ENCODE measurements around the gene PLXND1. TPM values are rescaled to one million over a fixed set of nuclear protein-coding genes. Genes with fewer than 3 reads are reported as not detected.

The PLXND1 gene, protein sequence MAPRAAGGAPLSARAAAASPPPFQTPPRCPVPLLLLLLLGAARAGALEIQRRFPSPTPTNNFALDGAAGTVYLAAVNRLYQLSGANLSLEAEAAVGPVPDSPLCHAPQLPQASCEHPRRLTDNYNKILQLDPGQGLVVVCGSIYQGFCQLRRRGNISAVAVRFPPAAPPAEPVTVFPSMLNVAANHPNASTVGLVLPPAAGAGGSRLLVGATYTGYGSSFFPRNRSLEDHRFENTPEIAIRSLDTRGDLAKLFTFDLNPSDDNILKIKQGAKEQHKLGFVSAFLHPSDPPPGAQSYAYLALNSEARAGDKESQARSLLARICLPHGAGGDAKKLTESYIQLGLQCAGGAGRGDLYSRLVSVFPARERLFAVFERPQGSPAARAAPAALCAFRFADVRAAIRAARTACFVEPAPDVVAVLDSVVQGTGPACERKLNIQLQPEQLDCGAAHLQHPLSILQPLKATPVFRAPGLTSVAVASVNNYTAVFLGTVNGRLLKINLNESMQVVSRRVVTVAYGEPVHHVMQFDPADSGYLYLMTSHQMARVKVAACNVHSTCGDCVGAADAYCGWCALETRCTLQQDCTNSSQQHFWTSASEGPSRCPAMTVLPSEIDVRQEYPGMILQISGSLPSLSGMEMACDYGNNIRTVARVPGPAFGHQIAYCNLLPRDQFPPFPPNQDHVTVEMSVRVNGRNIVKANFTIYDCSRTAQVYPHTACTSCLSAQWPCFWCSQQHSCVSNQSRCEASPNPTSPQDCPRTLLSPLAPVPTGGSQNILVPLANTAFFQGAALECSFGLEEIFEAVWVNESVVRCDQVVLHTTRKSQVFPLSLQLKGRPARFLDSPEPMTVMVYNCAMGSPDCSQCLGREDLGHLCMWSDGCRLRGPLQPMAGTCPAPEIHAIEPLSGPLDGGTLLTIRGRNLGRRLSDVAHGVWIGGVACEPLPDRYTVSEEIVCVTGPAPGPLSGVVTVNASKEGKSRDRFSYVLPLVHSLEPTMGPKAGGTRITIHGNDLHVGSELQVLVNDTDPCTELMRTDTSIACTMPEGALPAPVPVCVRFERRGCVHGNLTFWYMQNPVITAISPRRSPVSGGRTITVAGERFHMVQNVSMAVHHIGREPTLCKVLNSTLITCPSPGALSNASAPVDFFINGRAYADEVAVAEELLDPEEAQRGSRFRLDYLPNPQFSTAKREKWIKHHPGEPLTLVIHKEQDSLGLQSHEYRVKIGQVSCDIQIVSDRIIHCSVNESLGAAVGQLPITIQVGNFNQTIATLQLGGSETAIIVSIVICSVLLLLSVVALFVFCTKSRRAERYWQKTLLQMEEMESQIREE (N-terminal part only)
- 100 to 1,000 TPM; 135 to 214 (median 189) TPM for total RNA-seq
- 46.1 TPM for total RNA-seq (2013)

DNA sequence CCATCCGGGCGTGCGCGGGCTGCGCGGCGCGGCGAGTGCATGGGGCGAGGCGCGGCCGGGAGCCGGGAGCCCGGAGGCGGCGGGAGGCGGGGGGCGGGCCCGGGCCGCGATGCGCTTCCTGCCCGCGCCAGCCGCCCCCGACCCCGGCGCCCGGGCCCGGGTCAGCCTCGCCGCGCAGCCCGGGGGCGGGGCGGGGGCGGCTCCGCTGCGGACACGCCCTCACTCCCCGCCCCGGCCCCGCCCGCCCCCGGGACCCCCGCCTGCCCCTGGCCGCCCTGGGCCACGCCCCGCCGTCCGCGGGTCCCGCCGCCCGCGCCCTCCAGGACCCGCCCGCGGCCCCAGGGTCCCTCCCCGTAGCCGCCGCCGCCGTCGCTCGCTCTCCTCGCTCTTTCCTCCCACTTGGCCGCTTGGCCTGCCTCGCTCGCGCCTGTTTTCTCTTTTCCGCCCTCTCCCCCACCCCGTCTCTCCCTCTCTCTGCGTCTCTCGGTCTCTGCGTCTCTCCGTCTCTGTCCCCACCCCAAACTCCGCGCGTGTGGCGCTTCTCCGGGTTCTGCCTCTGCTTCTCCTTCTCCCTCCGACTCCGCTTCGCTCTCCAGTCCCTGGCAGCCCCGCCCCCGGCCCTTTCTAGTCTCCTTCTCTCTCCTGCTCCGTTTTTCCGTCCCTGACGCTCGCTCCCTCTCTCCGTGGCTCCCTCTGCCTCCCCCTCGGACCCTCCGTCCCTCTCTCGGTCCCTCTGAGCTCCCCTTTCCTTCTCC lies at the start of gene PLXND1:
Gene PLXND1 (minus strand): TSS at position 41 of the 755 bp plus-strand sequence. CDS start 37 bp downstream, at position 4.
- no peaks in the 10 kb centered on the region for H3K36me3 Mint-ChIP-seq
- WGBS (ENCODE audit: insufficient coverage), result 2% methylated on average over 95 of the region's 96 CpGs
- H3K36me3 ChIP-seq (ENCODE audit: control insufficient read depth, insufficient read depth, low read length), result no peaks in the 10 kb centered on the region
- peak within 1 kb of the TSS; percentile 80 to 87 for H3K27ac Mint-ChIP-seq
- intact Hi-C loops (cut with micrococcal nuclease), result no loop called here
- H3K27me3 ChIP-seq (ENCODE audit: control insufficient read depth, insufficient read depth, low read length), result peaks cover 2% of the 10 kb centered on the region
- ATAC-seq, result peak; percentile 49 to 69 (median 68)
- peak within 1 kb of the TSS; percentile 53 for H3K4me3 ChIP-seq (ENCODE audit: low read length)
- H3K27me3 Mint-ChIP-seq (ENCODE audit: low read depth in 2 of 2), result peaks cover 0 to 16% of the 10 kb centered on the region in 2 donors
- peaks cover 60 to 63% of the 10 kb centered on the region in 2 donors for H3K4me1 Mint-ChIP-seq
- TF ChIP-seq, protein P1, sequence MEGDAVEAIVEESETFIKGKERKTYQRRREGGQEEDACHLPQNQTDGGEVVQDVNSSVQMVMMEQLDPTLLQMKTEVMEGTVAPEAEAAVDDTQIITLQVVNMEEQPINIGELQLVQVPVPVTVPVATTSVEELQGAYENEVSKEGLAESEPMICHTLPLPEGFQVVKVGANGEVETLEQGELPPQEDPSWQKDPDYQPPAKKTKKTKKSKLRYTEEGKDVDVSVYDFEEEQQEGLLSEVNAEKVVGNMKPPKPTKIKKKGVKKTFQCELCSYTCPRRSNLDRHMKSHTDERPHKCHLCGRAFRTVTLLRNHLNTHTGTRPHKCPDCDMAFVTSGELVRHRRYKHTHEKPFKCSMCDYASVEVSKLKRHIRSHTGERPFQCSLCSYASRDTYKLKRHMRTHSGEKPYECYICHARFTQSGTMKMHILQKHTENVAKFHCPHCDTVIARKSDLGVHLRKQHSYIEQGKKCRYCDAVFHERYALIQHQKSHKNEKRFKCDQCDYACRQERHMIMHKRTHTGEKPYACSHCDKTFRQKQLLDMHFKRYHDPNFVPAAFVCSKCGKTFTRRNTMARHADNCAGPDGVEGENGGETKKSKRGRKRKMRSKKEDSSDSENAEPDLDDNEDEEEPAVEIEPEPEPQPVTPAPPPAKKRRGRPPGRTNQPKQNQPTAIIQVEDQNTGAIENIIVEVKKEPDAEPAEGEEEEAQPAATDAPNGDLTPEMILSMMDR (IDR thresholded peaks at IDR 0.05), result no peak
- H3K9me3 Mint-ChIP-seq, result no peaks in the 10 kb centered on the region
- H3K4me1 ChIP-seq (ENCODE audit: control insufficient read depth, insufficient read depth, low read length), result peaks cover 65% of the 10 kb centered on the region
- peak within 1 kb of the TSS; percentile 20 for H3K27ac ChIP-seq (ENCODE audit: low read length)
- no peaks in the 10 kb centered on the region for H3K9me3 ChIP-seq (ENCODE audit: control insufficient read depth, insufficient read depth, low read length)
- H3K4me3 Mint-ChIP-seq, result peak within 1 kb of the TSS; percentile 99
- DNase-seq, result peak in 1 of 2 donors; percentile 71

GRCh38 chr3:129655291-129655700 lies 48.8 kb upstream of the PLXND1 start:
- Histone ChIP-seq H3K4me1 (ENCODE audit: control insufficient read depth, insufficient read depth, low read length) (no peaks in the 10 kb centered on the region), H3K36me3 (ENCODE audit: control insufficient read depth, insufficient read depth, low read length) (peaks cover 7% of the 10 kb centered on the region), H3K27ac (ENCODE audit: low read length) (no peak overlapping the region), H3K4me3 (ENCODE audit: low read length) (no peak overlapping the region), H3K27me3 (ENCODE audit: control insufficient read depth, insufficient read depth, low read length) (no peaks in the 10 kb centered on the region), H3K9me3 (ENCODE audit: control insufficient read depth, insufficient read depth, low read length) (no peaks in the 10 kb centered on the region)
- Mint-ChIP-seq H3K9me3 (no peaks in the 10 kb centered on the region), H3K4me1 (peaks cover 10 to 12% of the 10 kb centered on the region in 2 donors), H3K36me3 (no peaks in the 10 kb centered on the region), H3K4me3 (no peak overlapping the region), H3K27me3 (ENCODE audit: low read depth in 2 of 2) (no peaks in the 10 kb centered on the region), H3K27ac (no peak overlapping the region)
- ATAC-seq (no peak), DNase-seq (no peak)
- 99% methylated on average over 4 of the region's 4 CpGs for WGBS (ENCODE audit: insufficient coverage)
- intact Hi-C loops (cut with micrococcal nuclease), result loop anchor here (10.0 kb wide), 1 partner anchor 170 kb away; no protein-coding TSS in a partner anchor
- TF ChIP-seq, protein P1 (IDR thresholded peaks at IDR 0.05), result no peak

GRCh38 chr3:129654131-129654530 lies 47.7 kb upstream of the PLXND1 start:
- TF ChIP-seq, protein P1 (IDR thresholded peaks at IDR 0.05), result no peak
- Histone ChIP-seq H3K36me3 (ENCODE audit: control insufficient read depth, insufficient read depth, low read length) (peaks cover 7% of the 10 kb centered on the region), H3K27ac (ENCODE audit: low read length) (no peak overlapping the region), H3K9me3 (ENCODE audit: control insufficient read depth, insufficient read depth, low read length) (no peaks in the 10 kb centered on the region), H3K27me3 (ENCODE audit: control insufficient read depth, insufficient read depth, low read length) (no peaks in the 10 kb centered on the region), H3K4me1 (ENCODE audit: control insufficient read depth, insufficient read depth, low read length) (no peaks in the 10 kb centered on the region), H3K4me3 (ENCODE audit: low read length) (no peak overlapping the region)
- Mint-ChIP-seq H3K9me3 (no peaks in the 10 kb centered on the region), H3K27me3 (ENCODE audit: low read depth in 2 of 2) (no peaks in the 10 kb centered on the region), H3K4me1 (peaks cover 14 to 16% of the 10 kb centered on the region in 2 donors), H3K27ac (no peak overlapping the region), H3K36me3 (no peaks in the 10 kb centered on the region), H3K4me3 (no peak overlapping the region)
- intact Hi-C loops (cut with micrococcal nuclease), result loop anchor here (10.0 kb wide), 1 partner anchor 171 kb away; no protein-coding TSS in a partner anchor
- DNase-seq, result no peak
- 100% methylated on average over 1 of the region's 1 CpG for WGBS (ENCODE audit: insufficient coverage)
- no peak for ATAC-seq
